ENCODE measurements around the gene REG1B.

Gene REG1B

GRCh38 chr2:79039944-79040343 lies 47.8 kb downstream of the REG1B start:
- H3K36me3 ChIP-seq (ENCODE audit: control insufficient read depth, insufficient read depth, low read length) = no peaks in the 10 kb centered on the region
- H3K27me3 ChIP-seq (replicated peaks; ENCODE audit: control insufficient read depth, insufficient read depth, low read length) = no peaks in the 10 kb centered on the region
- DNase-seq (ENCODE audit: extremely low read depth, insufficient read length) = no peak
- TF ChIP-seq CTCF (IDR thresholded peaks at IDR 0.05; ENCODE audit: insufficient read depth, low read length, poor library complexity, severe bottlenecking) = no peak
- no peak overlapping the region for H3K4me3 ChIP-seq (replicated peaks; ENCODE audit: low read depth, low read length)
